Neural crest cell (in vitro differentiated cells): ENCODE data around the gene CALN1. TPM values are rescaled to one million over a fixed set of nuclear protein-coding genes. Genes with fewer than 3 reads are reported as not detected.

Experiments used
- DNase-seq: peaks from one replicate; pipeline ENCODE4 v3.0.0; 2021; ENCODE audit warnings: low read depth, mixed read lengths, low spot score
- H3K27ac Mint-ChIP-seq: one replicate; pipeline ENCODE4 v1.8.0; 2021; ENCODE audit warnings: mild to moderate bottlenecking, mixed read lengths; ENCODE audit not compliant: unreplicated experiment
- H3K27me3 Mint-ChIP-seq: 2 replicates; pipeline ENCODE4 v1.8.0; 2021; ENCODE audit warnings: low read depth, mild to moderate bottlenecking, mixed read lengths
- H3K36me3 Mint-ChIP-seq: 2 replicates; pipeline ENCODE4 v1.8.0; 2021; ENCODE audit warnings: low read depth, mild to moderate bottlenecking, mixed read lengths
- H3K4me1 Mint-ChIP-seq: 2 replicates; pipeline ENCODE4 v1.8.0; 2021; ENCODE audit warnings: mixed read lengths
- H3K4me3 Mint-ChIP-seq: one replicate; pipeline ENCODE4 v1.8.0; 2021; ENCODE audit warnings: mild to moderate bottlenecking, mixed read lengths
- H3K9me3 Mint-ChIP-seq: 2 replicates; pipeline ENCODE4 v1.8.0; 2021; ENCODE audit warnings: mixed read lengths
- CTCF ChIP-seq: fragments of 200-600 bp; sonication (generic); conservative IDR thresholded peaks from 2 replicates; pipeline ENCODE4 v1.5.0; 2021; ENCODE audit warnings: antibody characterized with exemption, mild to moderate bottlenecking
- total RNA-seq: library from RNA; stranded (reverse); gene quantifications from 2 replicates; pipeline ENCODE4 v1.2.1, GENCODE V29; 2021

The CALN1 gene
- total RNA-seq, 1 donor from 2014 or later = 0.51 TPM

- peaks cover 18% of the 10 kb centered on the region for H3K27me3 Mint-ChIP-seq
- no peak for DNase-seq
- H3K9me3 Mint-ChIP-seq = no peaks in the 10 kb centered on the region
- no peaks in the 10 kb centered on the region for H3K36me3 Mint-ChIP-seq
- no peaks in the 10 kb centered on the region for H3K4me1 Mint-ChIP-seq
- TF ChIP-seq CTCF = no peak
- H3K27ac Mint-ChIP-seq = no peak overlapping the region
- no peak overlapping the region for H3K4me3 Mint-ChIP-seq
These were observed 96.0 kb downstream of the CALN1 start for GRCh38 chr7:72316148-72316547.

DNA sequence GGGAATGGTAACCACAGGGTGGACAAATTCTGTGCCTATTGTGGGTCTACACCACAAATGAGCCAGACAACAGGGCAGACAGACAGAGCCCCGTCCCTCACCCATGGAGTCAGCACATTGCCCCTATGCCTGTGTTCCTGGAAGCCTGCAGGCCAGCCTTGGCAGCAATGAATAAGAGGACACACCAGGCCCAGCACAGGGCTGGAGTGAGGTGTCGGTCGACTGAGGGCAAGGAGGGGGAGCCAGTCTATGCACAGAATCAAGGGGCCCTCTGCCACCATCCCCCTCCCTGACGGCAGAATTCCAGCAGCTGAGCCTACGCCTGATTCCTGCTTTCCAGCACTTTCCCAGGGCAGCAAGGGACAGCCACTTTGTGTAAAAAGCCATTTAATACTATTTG lies 98.2 kb downstream of the CALN1 start:
- TF ChIP-seq CTCF = no peak
- Mint-ChIP-seq H3K4me3 (no peak overlapping the region), H3K27me3 (peaks cover 16% of the 10 kb centered on the region), H3K27ac (no peak overlapping the region), H3K36me3 (no peaks in the 10 kb centered on the region), H3K4me1 (no peaks in the 10 kb centered on the region), H3K9me3 (no peaks in the 10 kb centered on the region)
- no peak for DNase-seq

- Mint-ChIP-seq H3K4me1 (peaks cover 4% of the 10 kb centered on the region), H3K27me3 (peaks cover 8% of the 10 kb centered on the region), H3K36me3 (no peaks in the 10 kb centered on the region), H3K27ac (no peak overlapping the region), H3K4me3 (no peak overlapping the region), H3K9me3 (no peaks in the 10 kb centered on the region)
- DNase-seq = no peak
- no peak for TF ChIP-seq CTCF
These were observed 101.8 kb downstream of the CALN1 start for GRCh38 chr7:72310301-72310700.

DNA sequence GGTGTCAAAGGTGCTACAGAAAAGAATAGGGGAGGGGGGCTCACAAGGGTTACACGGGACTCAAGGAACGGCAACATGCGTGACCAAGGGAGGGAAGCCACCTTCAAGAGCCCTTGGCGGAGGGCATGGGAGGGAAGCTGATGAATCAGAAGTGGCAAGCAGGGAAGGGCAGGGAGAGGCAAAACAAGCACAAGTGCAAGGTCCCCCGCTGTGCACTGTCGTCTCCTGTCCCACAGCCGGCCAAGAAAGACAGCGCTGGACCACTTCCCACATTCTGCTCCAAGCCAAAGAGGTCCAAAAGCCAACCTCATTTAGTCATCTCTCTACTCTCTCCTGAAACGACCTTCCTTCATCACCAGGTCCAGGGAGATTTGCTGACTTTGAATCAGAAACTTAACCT lies 102.7 kb downstream of the CALN1 start:
- TF ChIP-seq CTCF = no peak
- no peak for DNase-seq
- no peak overlapping the region for H3K4me3 Mint-ChIP-seq
- H3K4me1 Mint-ChIP-seq = peaks cover 4% of the 10 kb centered on the region
- H3K27me3 Mint-ChIP-seq = peaks cover 8% of the 10 kb centered on the region
- H3K9me3 Mint-ChIP-seq = no peaks in the 10 kb centered on the region
- H3K36me3 Mint-ChIP-seq = no peaks in the 10 kb centered on the region
- no peak overlapping the region for H3K27ac Mint-ChIP-seq

DNA sequence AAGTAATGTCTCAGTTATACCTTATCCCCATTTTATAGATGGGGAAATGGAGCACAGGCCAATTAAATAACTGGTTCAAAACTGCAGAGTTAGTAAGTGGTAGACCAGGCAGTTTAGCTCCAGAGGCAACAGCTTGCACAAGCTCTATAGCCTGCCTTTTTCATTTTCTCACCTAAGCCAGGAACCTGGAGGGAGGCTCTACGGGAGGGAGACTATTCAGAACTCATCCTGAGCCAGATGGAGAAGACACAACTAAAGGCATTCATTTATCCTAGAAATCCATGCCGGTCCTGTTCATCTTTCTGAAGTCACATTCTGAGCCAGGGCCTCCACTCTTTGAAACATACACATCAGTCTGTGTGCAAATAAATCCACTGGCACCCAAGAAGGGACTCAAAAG lies 103.2 kb downstream of the CALN1 start:
- Mint-ChIP-seq H3K27ac (no peak overlapping the region), H3K27me3 (peaks cover 8% of the 10 kb centered on the region), H3K36me3 (no peaks in the 10 kb centered on the region), H3K4me1 (peaks cover 4% of the 10 kb centered on the region), H3K4me3 (no peak overlapping the region), H3K9me3 (no peaks in the 10 kb centered on the region)
- no peak for TF ChIP-seq CTCF
- DNase-seq = no peak

GRCh38 chr7:72307566-72307965 lies 104.6 kb downstream of the CALN1 start:
- H3K27ac Mint-ChIP-seq = no peak overlapping the region
- H3K4me1 Mint-ChIP-seq = peaks cover 4% of the 10 kb centered on the region
- H3K27me3 Mint-ChIP-seq = peaks cover 8% of the 10 kb centered on the region
- no peak for TF ChIP-seq CTCF
- no peaks in the 10 kb centered on the region for H3K9me3 Mint-ChIP-seq
- no peaks in the 10 kb centered on the region for H3K36me3 Mint-ChIP-seq
- H3K4me3 Mint-ChIP-seq = no peak overlapping the region
- no peak for DNase-seq
